Measurements from ENCODE around the gene DTYMK. TPM values are rescaled to one million over a fixed set of nuclear protein-coding genes. Genes with fewer than 3 reads are reported as not detected.

The DTYMK gene
- total and polyA plus RNA-seq, 10 of the 15 experiments (the other 5 are each of a cell fraction or from before 2014, with no cell fraction given) = 7.0 to 220 (median 59.3) TPM

DNA sequence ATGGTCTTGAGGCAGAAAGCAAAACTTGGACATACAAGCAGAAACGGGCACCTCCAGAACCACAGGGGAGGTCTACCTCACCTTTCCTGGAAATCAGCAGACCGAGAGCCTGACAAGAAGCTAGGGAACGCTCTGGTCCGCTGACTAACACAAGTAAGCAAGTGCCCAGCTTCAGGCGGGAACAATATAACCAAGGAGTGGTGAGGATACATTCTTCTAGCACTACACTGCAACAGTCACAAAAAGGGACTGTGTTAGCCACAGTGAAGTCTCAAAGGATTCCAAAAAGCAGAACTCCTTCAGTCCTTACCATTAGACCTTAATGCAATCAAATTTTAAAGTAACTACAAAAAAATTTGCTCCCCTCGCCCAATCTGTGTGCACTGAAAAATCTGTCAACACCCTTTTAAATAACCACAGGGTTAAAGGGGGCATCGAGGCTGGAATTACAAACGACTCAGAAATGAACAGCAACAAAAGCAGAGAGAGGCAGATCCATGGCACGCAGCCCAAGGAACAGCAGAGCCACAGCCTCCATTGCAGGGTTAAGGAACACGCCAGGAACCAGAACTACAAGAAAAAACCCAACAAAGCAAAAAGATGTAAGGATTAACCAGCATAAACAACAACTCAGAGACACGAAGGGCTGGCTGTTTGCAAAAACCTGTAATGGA, 56.7 kb downstream of the DTYMK start:
- Histone ChIP-seq H3K9ac (ENCODE audit: control insufficient read depth, insufficient read depth, low read length) (no peak overlapping the region), H3K4me2 (ENCODE audit: control insufficient read depth, insufficient read depth) (no peak overlapping the region), H3K27me3 (replicated peaks in 1 of 2; ENCODE audit: control insufficient read depth in 2 of 2, insufficient read depth in 2 of 2, low read length in 1 of 2) (no peaks in the 10 kb centered on the region), H3K4me3 (no peak overlapping the region), H3K79me2 (ENCODE audit: control insufficient read depth, insufficient read depth, low read length) (peaks cover 21% of the 10 kb centered on the region), H3K27ac (ENCODE audit: control insufficient read depth, insufficient read depth) (no peak overlapping the region), H3K36me3 (ENCODE audit: control insufficient read depth in 2 of 2, insufficient read depth in 2 of 2, low read length in 1 of 2) (peaks cover 12 to 25% of the 10 kb centered on the region in 2 experiments; a peak in 3 of 4 replicates), H2AFZ (ENCODE audit: control insufficient read depth, low read depth, low read length) (no peak overlapping the region), H3K9me3 (replicated peaks; ENCODE audit: control insufficient read depth, insufficient read depth, low read length) (no peaks in the 10 kb centered on the region), H4K20me1 (ENCODE audit: control insufficient read depth, insufficient read depth) (0 out of 2 replicates have a peak, but pooled peaks cover 2% of the 10 kb centered on the region), H3K4me1 (ENCODE audit: control insufficient read depth, insufficient read depth, low read length) (peaks cover under 1% of the 10 kb centered on the region; the same call in 1 of the 2 replicates)
- SMC1A ChIA-PET (ENCODE audit: uncharacterized antibody, unreplicated experiment) = interaction anchor here (1.2 to 1.6 kb wide), 2 partner anchors 11 to 271 kb away, joined by 3 read pairs; no protein-coding TSS in a partner anchor
- POLR2A ChIA-PET = interaction anchor here (1.7 kb wide), 1 partner anchor 12 kb away, joined by 10 read pairs; no protein-coding TSS in a partner anchor
- in situ Hi-C loops (cut with MboI) = no loop called here
- CTCF ChIA-PET = no interaction called here
- WGBS (ENCODE audit: insufficient coverage, insufficient replicate concordance, low lambda C conversion rate, missing lambda C conversion rate) = 87% methylated on average over 11 of the region's 11 CpGs
- RAD21 ChIA-PET (ENCODE audit: unreplicated experiment) = no interaction called here
- TF ChIP-seq CHD4 (IDR thresholded peaks at IDR 0.05) (no peak), ZBED1 (IDR thresholded peaks at IDR 0.05; ENCODE audit: borderline replicate concordance) (no peak), CTCF (IDR thresholded peaks at IDR 0.05 in 2 of 3, conservative IDR thresholded peaks at IDR 0.05 in 1 of 3; ENCODE audit: control insufficient read depth in 2 of 3, extremely low read depth in 1 of 3, insufficient read depth in 1 of 3, low read depth in 3 of 3, low read length in 3 of 3) (no peak), CREB1 (IDR thresholded peaks at IDR 0.05; ENCODE audit: low read depth) (no peak), HDGF (IDR thresholded peaks at IDR 0.05) (no peak), ESRRA (IDR thresholded peaks at IDR 0.05; ENCODE audit: low read length) (no peak), POLR2A (IDR thresholded peaks at IDR 0.05; ENCODE audit: low read depth, low read length) (no peak), SPI1 (IDR thresholded peaks at IDR 0.05; ENCODE audit: borderline replicate concordance, insufficient read depth, low read depth, low read length) (peak; percentile 9; the same call in 1 of the 2 replicates)
- intact Hi-C loops (cut with micrococcal nuclease; ENCODE audit: unreplicated experiment) = no loop called here
- ATAC-seq (peak; percentile 49; the same call in 2 of the 3 replicates), FAIRE-seq (peak; percentile 86), DNase-seq (ENCODE audit: low read depth, low spot score) (no peak)
- BruUV-seq (replicated peaks) = no TSS peak

All from GM12878 (cell line).